Caco-2 (cell line): ENCODE results near the gene HOXA5. TPM values are rescaled to one million over a fixed set of nuclear protein-coding genes. Genes with fewer than 3 reads are reported as not detected.

Experiments used
- BruUV-seq: library from RNA; stranded (reverse); fragments of 400-500 nt; replicated peaks from 2 replicates; lab custom pipeline; 2021; lab: Mats Ljungman, UMichigan
- CTCF ChIA-PET: fragments of 300-600 bp; sonication (Branson Sonifier 250); formaldehyde crosslinking; loops from one replicate; lab custom pipeline; 2022; ENCODE audit warnings: antibody characterized with exemption; lab: Charles Lee
- POLR2A ChIA-PET: fragments of 300-600 bp; sonication (Branson Sonifier 250); formaldehyde crosslinking; loops from one replicate; lab custom pipeline; 2022; ENCODE audit warnings: antibody characterized with exemption; lab: Charles Lee
- DNase-seq, 2 experiments: peaks; one replicate each; pipeline versions ENCODE4 v3.0.0 to v3.0.0-alpha.2; 2020 to 2022
- H3K27me3 ChIP-seq: replicated peaks from 2 replicates; pipeline ENCODE4 v1.6.0; 2011; ENCODE audit warnings: low read length; ENCODE audit not compliant: control insufficient read depth, insufficient read depth
- H3K36me3 ChIP-seq: 2 replicates; pipeline ENCODE4 v1.5.1; 2011; ENCODE audit warnings: low read length; ENCODE audit not compliant: control insufficient read depth, insufficient read depth
- H3K4me1 ChIP-seq: fragments of 250-450 bp; sonication (Bioruptor Pico); 2 replicates; pipeline ENCODE4 v1.5.1; 2020; ENCODE audit warnings: mild to moderate bottlenecking
- H3K4me3 ChIP-seq: 2 replicates; pipeline ENCODE4 v1.5.1; 2011; ENCODE audit warnings: low read depth, mild to moderate bottlenecking, control low read depth, low read length
- H3K9me3 ChIP-seq: fragments of 250-450 bp; sonication (Bioruptor Pico); 2 replicates; pipeline ENCODE4 v1.5.1; 2020; ENCODE audit warnings: mild to moderate bottlenecking, moderate library complexity
- H3K27ac Mint-ChIP-seq: one replicate; pipeline ENCODE4 v1.8.0; 2022; ENCODE audit warnings: mixed read lengths; ENCODE audit not compliant: unreplicated experiment
- H3K27me3 Mint-ChIP-seq: one replicate; pipeline ENCODE4 v1.8.0; 2022; ENCODE audit warnings: mixed read lengths; ENCODE audit not compliant: insufficient read depth, unreplicated experiment
- H3K36me3 Mint-ChIP-seq: one replicate; pipeline ENCODE4 v1.8.0; 2022; ENCODE audit warnings: mild to moderate bottlenecking, mixed read lengths; ENCODE audit not compliant: insufficient read depth, unreplicated experiment
- H3K4me1 Mint-ChIP-seq: one replicate; pipeline ENCODE4 v1.8.0; 2022; ENCODE audit warnings: low read depth, mixed read lengths; ENCODE audit not compliant: unreplicated experiment
- H3K4me3 Mint-ChIP-seq: one replicate; pipeline ENCODE4 v1.8.0; 2022; ENCODE audit warnings: mild to moderate bottlenecking, moderate library complexity, mixed read lengths; ENCODE audit not compliant: unreplicated experiment
- H3K9me3 Mint-ChIP-seq: one replicate; pipeline ENCODE4 v1.8.0; 2022; ENCODE audit warnings: mixed read lengths; ENCODE audit not compliant: unreplicated experiment
- intact Hi-C: fragments of 100-400 bp; cut with micrococcal nuclease; formaldehyde crosslinking; loops from one replicate; pipeline ENCODE4 v1.10.0; 2022; ENCODE audit not compliant: unreplicated experiment
- total RNA-seq: library from RNA; stranded (reverse); gene quantifications from 2 replicates; pipeline ENCODE4 v1.2.3, GENCODE V29; 2022
- TF ChIP-seq, protein P1 (sequence below), 2 experiments: fragments of 200-600 bp in 1 of 2; IDR thresholded peaks; 1 replicate in 1 of 2; 2 replicates in 1 of 2; pipeline versions ENCODE4 v1.5.1 to v1.8.0; 2011 to 2022; ENCODE audit warnings: antibody characterized with exemption in 1 of 2, control low read depth in 1 of 2, inconsistent platforms in 1 of 2, low read depth in 1 of 2, low read length in 1 of 2, mild to moderate bottlenecking in 1 of 2, moderate library complexity in 1 of 2; ENCODE audit not compliant: insufficient read depth in 1 of 2, severe bottlenecking in 1 of 2, unreplicated experiment in 1 of 2

The HOXA5 gene
- total RNA-seq, 1 experiment from 2014 or later = 4.9 TPM

DNA sequence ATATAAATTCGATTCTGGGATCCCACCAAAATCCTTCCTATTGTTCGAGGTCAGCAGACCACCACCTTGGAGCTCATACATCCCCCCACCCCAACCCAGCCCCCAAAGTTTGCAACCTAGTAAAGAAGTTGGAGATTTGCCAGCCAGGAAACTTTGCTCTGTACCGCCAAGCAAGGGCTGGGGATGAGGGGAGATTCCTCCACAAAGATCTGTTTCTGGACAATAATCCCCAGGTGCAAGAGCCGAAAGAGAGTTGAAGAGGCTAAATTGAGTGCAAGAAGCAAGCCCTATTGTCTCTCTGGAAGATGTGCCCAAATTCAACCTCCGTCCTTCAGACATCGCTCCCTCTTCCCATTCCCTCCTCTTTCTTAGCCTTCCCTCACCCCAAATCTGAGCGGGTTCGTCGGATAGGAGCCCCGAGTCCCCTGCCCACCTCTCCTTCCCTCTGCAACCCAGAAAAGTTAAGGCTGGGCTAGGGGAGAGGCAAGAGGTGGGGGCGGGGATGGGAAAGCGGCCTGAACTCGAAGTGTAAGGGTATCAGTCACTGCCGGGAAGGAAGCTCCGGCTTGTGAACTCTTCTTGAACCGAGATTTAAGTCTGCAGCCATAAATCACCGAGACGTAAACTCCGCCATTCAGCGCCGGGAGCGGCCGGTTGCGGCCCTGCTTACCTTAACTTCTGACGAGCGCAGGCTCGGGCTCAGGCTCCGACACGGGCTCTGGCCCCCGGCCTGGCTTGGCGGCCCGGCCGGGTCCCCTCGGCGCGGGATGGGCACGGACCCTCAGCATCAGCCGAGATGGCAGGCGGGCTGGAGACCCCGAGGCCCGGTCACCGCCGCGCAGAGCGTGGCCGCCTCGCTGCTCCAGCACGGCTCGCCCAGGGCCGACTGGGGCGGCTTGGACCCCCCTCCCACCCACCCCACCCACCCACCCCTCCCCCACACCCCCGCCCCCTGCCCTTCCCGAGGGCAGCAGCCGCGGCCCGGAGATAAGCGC, 30.2 kb downstream of the HOXA5 start:
- BruUV-seq = no TSS peak
- TF ChIP-seq, protein P1, sequence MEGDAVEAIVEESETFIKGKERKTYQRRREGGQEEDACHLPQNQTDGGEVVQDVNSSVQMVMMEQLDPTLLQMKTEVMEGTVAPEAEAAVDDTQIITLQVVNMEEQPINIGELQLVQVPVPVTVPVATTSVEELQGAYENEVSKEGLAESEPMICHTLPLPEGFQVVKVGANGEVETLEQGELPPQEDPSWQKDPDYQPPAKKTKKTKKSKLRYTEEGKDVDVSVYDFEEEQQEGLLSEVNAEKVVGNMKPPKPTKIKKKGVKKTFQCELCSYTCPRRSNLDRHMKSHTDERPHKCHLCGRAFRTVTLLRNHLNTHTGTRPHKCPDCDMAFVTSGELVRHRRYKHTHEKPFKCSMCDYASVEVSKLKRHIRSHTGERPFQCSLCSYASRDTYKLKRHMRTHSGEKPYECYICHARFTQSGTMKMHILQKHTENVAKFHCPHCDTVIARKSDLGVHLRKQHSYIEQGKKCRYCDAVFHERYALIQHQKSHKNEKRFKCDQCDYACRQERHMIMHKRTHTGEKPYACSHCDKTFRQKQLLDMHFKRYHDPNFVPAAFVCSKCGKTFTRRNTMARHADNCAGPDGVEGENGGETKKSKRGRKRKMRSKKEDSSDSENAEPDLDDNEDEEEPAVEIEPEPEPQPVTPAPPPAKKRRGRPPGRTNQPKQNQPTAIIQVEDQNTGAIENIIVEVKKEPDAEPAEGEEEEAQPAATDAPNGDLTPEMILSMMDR (IDR thresholded peaks at IDR 0.05; ENCODE audit: insufficient read depth in 1 of 2, low read depth in 1 of 2, low read length in 1 of 2, severe bottlenecking in 1 of 2, unreplicated experiment in 1 of 2) = no peak
- no peaks in the 10 kb centered on the region for H3K27me3 Mint-ChIP-seq
- CTCF ChIA-PET = no interaction called here
- peaks cover 49% of the 10 kb centered on the region for H3K4me1 ChIP-seq
- peak overlapping the region; percentile 76 for H3K4me3 Mint-ChIP-seq
- H3K36me3 ChIP-seq = no peaks in the 10 kb centered on the region; the same call in 1 of the 2 replicates
- DNase-seq = peak; percentile 65 to 83
- peak overlapping the region; percentile 53 for H3K4me3 ChIP-seq
- peaks cover 24% of the 10 kb centered on the region for H3K4me1 Mint-ChIP-seq
- H3K9me3 Mint-ChIP-seq = no peaks in the 10 kb centered on the region
- intact Hi-C loops = no loop called here
- H3K27me3 ChIP-seq = no peaks in the 10 kb centered on the region
- H3K27ac Mint-ChIP-seq = peak overlapping the region; percentile 77
- H3K36me3 Mint-ChIP-seq = peaks cover 34% of the 10 kb centered on the region
- no peaks in the 10 kb centered on the region for H3K9me3 ChIP-seq
- POLR2A ChIA-PET = interaction anchor here (2.1 to 2.7 kb wide), 3 partner anchors 9 to 18 kb away, joined by 4 to 19 read pairs (median 16); partner anchors contain the start of gene HOXA4

DNA sequence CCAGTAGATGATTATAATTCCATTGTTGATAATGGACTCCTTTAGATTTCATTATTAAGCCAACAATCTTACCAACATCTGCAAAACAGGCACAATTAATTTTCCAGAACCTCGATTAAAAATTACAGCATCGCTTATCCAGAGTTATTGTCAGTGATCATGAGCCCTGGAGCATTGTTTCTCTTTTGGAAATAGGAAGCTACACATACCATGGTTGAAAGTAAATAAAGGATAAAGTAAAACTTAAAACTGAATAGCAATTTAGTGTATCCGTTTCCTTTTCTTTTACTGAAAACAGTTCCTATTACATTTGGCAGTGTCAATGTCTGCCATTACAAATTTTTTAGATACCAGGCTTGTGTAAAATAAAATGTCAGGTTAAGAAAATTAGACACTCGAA, 31.1 kb downstream of the HOXA5 start:
- Histone ChIP-seq H3K9me3 (no peaks in the 10 kb centered on the region), H3K27me3 (no peaks in the 10 kb centered on the region), H3K4me3 (no peak overlapping the region), H3K4me1 (peaks cover 40% of the 10 kb centered on the region), H3K36me3 (no peaks in the 10 kb centered on the region; the same call in 1 of the 2 replicates)
- Mint-ChIP-seq H3K27ac (no peak overlapping the region), H3K4me3 (peak overlapping the region; percentile 85), H3K9me3 (no peaks in the 10 kb centered on the region), H3K27me3 (no peaks in the 10 kb centered on the region), H3K36me3 (peaks cover 35% of the 10 kb centered on the region), H3K4me1 (peaks cover 24% of the 10 kb centered on the region)
- DNase-seq = no peak
- TF ChIP-seq, protein P1 (IDR thresholded peaks at IDR 0.05; ENCODE audit: insufficient read depth in 1 of 2, low read depth in 1 of 2, low read length in 1 of 2, severe bottlenecking in 1 of 2, unreplicated experiment in 1 of 2) = no peak
- CTCF ChIA-PET = no interaction called here
- BruUV-seq = TSS peak; percentile 32
- POLR2A ChIA-PET = interaction anchor here (2.1 kb wide), 1 partner anchor 10 kb away, joined by 4 read pairs; no protein-coding TSS in a partner anchor
- intact Hi-C loops = no loop called here

DNA sequence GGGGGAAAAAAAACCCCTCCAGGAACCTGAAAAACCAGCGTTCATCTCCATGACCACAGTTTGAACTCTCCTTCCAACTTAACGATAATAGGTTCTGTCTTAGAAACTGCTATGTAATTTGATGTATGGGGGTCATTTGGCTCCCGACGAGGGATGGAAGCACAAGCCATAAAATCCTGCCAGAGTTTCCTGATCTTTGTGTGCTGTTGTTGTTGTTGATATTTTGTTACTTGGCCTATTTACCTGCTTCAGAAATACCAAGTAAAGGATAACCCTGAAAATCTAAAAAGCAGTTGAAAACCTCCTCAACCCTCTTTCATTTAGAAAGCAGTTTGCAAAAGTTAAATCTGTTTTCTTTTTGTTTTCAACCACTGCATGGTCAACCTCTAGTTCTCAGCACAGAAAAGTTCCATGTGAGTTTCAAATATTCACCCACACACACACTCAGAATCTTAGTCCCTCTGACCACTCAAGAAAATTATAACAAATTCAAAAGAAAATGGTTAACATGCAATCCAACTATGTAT, 31.7 kb downstream of the HOXA5 start:
- intact Hi-C loops = no loop called here
- H3K27me3 ChIP-seq = no peaks in the 10 kb centered on the region
- no peaks in the 10 kb centered on the region for H3K9me3 ChIP-seq
- no TSS peak for BruUV-seq
- H3K36me3 ChIP-seq = no peaks in the 10 kb centered on the region; the same call in 1 of the 2 replicates
- TF ChIP-seq, protein P1 (IDR thresholded peaks at IDR 0.05; ENCODE audit: insufficient read depth in 1 of 2, low read depth in 1 of 2, low read length in 1 of 2, severe bottlenecking in 1 of 2, unreplicated experiment in 1 of 2) = no peak
- H3K4me1 ChIP-seq = peaks cover 34% of the 10 kb centered on the region
- CTCF ChIA-PET = interaction anchor here (1.4 to 1.5 kb wide), 3 partner anchors 39 to 163 kb away, joined by 4 to 7 read pairs (median 4); no protein-coding TSS in a partner anchor
- Mint-ChIP-seq H3K27me3 (no peaks in the 10 kb centered on the region), H3K27ac (peak overlapping the region; percentile 87), H3K36me3 (peaks cover 35% of the 10 kb centered on the region), H3K4me3 (peak overlapping the region; percentile 85), H3K9me3 (no peaks in the 10 kb centered on the region), H3K4me1 (peaks cover 24% of the 10 kb centered on the region)
- POLR2A ChIA-PET = no interaction called here
- no peak for DNase-seq
- no peak overlapping the region for H3K4me3 ChIP-seq
